Measurements from ENCODE around the gene SLC2A4RG.

The SLC2A4RG gene

GRCh38 chr20:63699466-63700198, 39.9 kb upstream of the SLC2A4RG start:
- DNase-seq (ENCODE audit: low read depth): no peak

- DNase-seq (ENCODE audit: low read depth): no peak
Observed at GRCh38 chr20:63700199-63701050, 39.2 kb upstream of the SLC2A4RG start.

- no peak for DNase-seq (ENCODE audit: low read depth)
Observed at GRCh38 chr20:63701051-63701328, 38.6 kb upstream of the SLC2A4RG start.

GRCh38 chr20:63701329-63702035, 38.1 kb upstream of the SLC2A4RG start:
- no peak for DNase-seq (ENCODE audit: low read depth)

- DNase-seq (ENCODE audit: low read depth): no peak
Observed at GRCh38 chr20:63702036-63702665, 37.4 kb upstream of the SLC2A4RG start.

- no peak for DNase-seq (ENCODE audit: low read depth)
Observed at GRCh38 chr20:63702751-63703470, 36.7 kb upstream of the SLC2A4RG start.

- DNase-seq (ENCODE audit: low read depth): no peak
Observed at GRCh38 chr20:63703471-63703975, 36.1 kb upstream of the SLC2A4RG start.

- DNase-seq (ENCODE audit: low read depth): no peak
Observed at GRCh38 chr20:63703976-63704748, 35.4 kb upstream of the SLC2A4RG start.

GRCh38 chr20:63704749-63705117, 34.8 kb upstream of the SLC2A4RG start:
- DNase-seq (ENCODE audit: low read depth): no peak

- DNase-seq (ENCODE audit: low read depth): no peak
Observed at GRCh38 chr20:63705232-63706026, 34.1 kb upstream of the SLC2A4RG start.

- DNase-seq (ENCODE audit: low read depth): no peak
Observed at GRCh38 chr20:63706027-63706695, 33.4 kb upstream of the SLC2A4RG start.

- DNase-seq (ENCODE audit: low read depth): no peak
Observed at GRCh38 chr20:63706852-63707557, 32.6 kb upstream of the SLC2A4RG start.

GRCh38 chr20:63707558-63708300, 31.8 kb upstream of the SLC2A4RG start, which contains the start of the genes ARFRP1 and ZGPAT:
Gene ARFRP1, minus strand, starts transcription at chr20:63707976. Its CDS starts 885 bp downstream, at chr20:63707091.
Gene ZGPAT, plus strand, starts transcription at chr20:63708039. Its CDS starts 542 bp downstream, at chr20:63708581.
- DNase-seq (ENCODE audit: low read depth): peak; percentile 85

- no peak for DNase-seq (ENCODE audit: low read depth)
Observed at GRCh38 chr20:63708301-63709148, 31.1 kb upstream of the SLC2A4RG start.

GRCh38 chr20:63709149-63709527, 30.4 kb upstream of the SLC2A4RG start:
- DNase-seq (ENCODE audit: low read depth): no peak

GRCh38 chr20:63711085-63711645, 28.4 kb upstream of the SLC2A4RG start:
- no peak for DNase-seq (ENCODE audit: low read depth)

GRCh38 chr20:63712191-63712590, 27.4 kb upstream of the SLC2A4RG start:
- DNase-seq (ENCODE audit: low read depth): no peak

Data from activated T-cell treated with anti-CD3 and anti-CD28 coated beads for 24 hours (primary cell).